CD4-positive, alpha-beta T cell treated with Interleukin-15 for 1 hour (primary cell): ENCODE results near the gene EDC3.
A peak's percentile ranks its signal among the peaks of the same experiment; 100 is the strongest.
"Not testable (repeated sequence)": the region's sequence is repeated elsewhere in the genome, so short reads cannot be mapped to it uniquely, and the experiment has no call there.

ENCODE experiments used
- DNase-seq: peaks from one replicate; pipeline ENCODE4 v3.0.0-alpha.2; 2020

Gene EDC3, protein sequence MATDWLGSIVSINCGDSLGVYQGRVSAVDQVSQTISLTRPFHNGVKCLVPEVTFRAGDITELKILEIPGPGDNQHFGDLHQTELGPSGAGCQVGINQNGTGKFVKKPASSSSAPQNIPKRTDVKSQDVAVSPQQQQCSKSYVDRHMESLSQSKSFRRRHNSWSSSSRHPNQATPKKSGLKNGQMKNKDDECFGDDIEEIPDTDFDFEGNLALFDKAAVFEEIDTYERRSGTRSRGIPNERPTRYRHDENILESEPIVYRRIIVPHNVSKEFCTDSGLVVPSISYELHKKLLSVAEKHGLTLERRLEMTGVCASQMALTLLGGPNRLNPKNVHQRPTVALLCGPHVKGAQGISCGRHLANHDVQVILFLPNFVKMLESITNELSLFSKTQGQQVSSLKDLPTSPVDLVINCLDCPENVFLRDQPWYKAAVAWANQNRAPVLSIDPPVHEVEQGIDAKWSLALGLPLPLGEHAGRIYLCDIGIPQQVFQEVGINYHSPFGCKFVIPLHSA

DNA sequence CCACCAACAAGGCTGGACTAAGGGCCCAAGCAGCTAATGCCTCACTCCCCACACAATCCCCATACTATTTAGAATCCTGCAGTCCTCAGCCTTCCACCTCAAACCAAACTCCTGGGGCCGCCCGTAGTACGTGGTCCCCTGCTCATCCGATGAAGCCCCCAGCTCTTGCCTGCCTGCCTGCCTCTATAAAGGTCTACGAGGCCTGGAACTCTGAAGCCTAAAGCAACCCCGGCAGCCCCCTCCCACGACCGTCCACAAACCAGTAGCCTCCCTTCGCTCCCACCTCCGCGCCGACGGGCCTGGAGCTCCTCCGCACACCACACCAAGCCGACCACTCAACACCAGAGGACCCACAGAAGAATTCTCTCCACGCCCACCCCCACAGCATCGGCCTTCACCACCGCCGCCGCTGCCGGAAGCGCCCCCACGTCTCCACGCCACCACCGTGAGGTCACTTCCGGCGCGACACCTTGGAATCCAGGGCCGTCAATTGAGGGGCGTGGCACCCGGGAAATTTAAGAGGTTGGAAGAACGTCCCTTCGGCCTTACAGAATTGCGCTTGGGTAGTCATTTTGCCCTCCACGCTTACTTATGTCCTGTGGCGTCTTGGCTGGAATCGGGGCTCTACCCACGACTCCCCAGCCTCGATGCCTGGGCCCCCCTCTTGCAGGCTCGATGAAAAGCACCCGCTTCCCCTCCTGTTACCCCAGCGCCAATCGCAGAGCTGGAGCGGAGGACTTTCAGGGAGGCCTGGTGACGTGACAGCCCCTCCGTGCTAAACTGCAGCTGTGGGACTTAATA lies at the start of gene EDC3:
Gene EDC3 (minus strand): TSS at position 428 of the 801 bp plus-strand sequence. CDS start 20,900 bp downstream, outside the sequence.
- peak; percentile 85 for DNase-seq

DNA sequence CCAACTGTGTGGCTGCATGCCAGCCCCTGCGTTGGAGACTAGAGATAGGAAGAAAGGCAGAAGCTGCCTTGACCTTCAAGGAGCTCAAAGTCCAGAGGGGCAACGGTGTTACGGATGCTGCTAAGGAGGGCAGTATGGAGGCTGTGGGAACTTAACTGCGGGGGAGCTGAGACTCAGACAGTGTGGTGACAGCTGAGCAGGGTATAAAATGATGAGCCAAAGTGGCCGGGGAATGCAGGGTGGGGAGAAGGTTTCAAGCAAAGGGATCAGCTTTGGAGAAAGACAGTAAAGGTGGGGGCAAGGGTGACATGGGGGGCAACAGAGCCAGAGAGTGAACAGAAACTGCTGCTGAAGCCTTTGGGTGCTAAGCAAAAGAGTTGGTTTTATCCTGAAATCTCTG lies 46.6 kb upstream of the EDC3 start:
- DNase-seq, result no peak

DNA sequence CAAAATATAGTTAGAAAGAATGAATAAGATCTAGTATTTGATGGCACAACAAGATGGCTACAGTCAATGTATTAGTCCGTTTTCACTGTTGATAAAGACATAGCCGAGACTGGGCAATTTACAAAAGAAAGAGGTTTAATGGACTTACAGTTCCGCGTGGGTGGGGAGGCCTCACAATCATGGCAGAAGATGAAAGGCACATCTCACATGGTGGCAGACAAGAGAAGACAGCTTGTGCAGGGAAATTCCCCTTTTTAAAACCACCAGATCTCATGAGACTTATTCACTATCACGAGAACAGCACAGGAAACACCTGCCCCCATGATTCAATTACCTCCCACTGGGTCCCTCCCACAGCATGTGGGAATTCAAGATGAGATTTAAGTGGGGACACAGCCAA lies 42.4 kb upstream of the EDC3 start:
- not testable (repeated sequence) for DNase-seq

DNA sequence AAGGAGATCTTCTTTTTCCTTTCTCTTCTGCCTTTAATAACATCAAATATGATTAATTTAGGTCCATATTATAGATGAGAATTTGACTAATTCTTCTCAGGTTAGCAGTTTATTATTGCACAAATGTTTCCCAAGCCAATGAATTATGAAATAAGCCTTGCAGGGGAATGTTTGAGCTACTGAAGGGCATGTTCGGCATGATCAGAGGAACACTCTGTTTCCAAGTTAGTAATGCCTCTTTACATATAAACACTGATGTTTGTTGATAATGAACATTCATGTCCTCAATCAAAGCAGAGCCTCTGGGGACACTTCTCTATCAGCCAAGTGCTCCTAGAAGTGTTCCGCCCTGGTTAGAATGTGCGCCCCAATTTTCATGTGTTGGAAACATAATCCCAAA lies 39.5 kb upstream of the EDC3 start:
- DNase-seq, result no peak

DNA sequence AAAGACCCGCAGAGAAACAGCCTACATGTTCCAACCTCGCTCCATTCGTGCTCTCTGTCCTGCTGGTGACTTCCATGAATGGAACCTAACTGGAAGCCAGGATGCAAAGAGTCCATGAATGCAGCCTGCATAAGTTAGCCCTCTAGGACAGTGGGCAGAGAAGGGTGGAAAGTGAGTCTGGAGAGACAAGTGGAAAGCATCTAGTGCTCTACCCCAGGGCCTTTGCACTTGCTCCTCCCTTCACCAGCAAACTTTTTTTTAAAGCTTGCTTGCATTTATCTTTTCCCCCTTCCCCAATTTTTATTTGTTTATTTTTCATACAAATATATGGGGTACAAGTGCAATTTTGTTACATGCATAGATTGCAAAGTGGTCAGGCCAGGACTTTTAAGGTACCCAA lies 37.4 kb upstream of the EDC3 start:
- no peak for DNase-seq

DNA sequence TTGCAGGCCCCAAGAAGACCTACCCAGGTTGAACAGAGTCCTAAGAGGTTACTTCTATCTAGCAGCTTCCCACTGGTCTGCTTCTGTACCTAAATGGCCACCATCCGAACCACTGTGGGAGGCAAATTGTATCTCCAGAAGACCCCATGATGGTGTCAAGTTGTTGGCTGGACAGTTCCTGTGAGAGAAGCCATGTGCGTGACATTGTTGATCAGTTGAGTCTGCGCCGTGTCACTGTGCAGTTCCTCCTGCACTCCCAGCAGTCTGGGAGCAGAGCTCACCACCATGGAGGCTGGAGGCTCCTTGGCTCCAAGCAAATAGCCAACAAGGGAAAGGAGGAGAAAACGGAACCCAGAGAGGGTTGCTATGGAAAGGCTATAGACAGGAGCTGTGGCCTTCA lies 37.0 kb upstream of the EDC3 start:
- DNase-seq, result no peak

DNA sequence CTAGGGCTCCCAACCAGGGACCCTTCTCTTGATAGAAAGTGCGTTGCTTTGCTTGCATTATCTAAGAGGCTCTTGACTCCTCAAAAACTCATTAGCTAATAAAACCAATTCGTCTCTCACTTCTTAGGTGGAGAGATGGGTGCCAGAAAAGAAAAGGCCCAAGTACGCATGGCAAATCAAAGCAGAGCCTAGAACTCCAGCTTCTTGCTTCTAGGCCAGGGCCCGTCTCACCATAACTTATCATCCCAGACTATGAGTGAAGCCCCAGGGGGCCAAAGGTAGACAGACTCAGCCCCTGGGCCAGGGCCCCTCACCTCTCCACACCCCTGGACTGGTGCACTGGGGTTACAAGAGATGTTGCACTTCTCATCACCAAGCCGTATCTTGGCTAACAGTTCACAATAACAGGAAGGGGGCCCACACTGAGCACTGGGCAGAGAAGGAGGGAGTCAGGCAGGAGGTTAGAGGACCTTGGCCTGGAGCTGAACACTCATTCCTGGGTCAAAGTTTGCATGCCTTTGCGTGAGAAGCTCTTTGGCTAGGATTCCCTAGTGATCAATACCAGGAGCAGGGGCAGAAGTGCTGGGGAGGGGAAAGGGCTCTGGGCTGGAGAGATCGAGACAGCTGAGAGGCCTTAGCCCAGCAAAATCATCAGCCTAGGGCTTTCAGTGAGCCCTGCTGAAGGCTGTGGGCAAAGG lies 34.9 kb upstream of the EDC3 start:
- DNase-seq, result no peak

DNA sequence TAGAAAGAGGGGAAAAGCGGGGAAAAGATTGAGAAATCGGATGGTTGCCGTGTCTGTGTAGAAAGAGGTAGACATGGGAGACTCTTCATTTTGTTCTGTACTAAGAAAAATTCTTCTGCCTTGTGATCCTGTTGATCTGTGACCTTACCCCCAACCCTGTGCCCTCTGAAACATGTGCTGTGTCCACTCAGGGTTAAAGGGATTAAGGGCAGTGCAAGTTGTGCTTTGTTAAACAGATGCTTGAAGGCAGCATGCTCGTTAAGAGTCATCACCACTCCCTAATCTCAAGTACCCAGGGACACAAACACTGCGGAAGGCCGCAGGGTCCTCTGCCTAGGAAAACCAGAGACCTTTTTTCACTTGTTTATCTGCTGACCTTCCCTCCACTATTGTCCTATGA lies 33.5 kb upstream of the EDC3 start:
- not testable (repeated sequence) for DNase-seq

DNA sequence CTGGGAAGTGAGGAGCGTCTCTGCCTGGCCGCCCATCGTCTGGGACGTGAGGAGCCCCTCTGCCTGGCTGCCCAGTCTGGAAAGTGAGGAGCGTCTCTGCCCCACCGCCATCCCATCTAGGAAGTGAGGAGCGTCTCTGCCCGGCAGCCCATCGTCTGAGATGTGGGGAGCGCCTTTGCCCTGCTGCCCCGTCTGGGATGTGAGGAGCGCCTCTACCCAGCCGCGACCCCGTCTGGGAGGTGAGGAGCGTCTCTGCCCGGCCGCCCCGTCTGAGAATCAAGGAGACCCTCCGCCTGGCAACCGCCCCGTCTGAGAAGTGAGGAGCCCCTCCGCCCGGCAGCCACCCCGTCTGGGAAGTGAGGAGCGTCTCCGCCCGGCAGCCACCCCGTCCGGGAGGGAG lies 32.9 kb upstream of the EDC3 start:
- DNase-seq, result not testable (repeated sequence)

DNA sequence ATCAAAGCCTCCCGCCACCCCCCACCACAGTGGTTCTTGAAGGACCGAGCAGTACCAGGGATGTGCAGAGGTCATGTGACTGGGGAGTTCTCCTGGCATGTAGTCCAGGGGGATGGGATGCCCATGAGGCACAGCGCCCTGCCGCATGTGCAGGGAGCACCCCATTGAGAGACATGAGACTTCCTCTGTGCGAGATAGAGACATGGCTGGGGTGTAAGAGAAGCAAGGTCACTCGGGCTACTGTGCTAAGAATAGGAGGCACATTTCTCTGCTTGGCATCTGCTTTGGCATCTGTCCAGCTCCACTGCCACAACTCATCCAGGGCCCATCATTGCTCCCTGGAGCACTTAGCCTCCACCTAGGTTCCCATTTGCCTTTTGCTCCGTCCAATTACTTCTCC lies 31.9 kb upstream of the EDC3 start:
- no peak for DNase-seq

DNA sequence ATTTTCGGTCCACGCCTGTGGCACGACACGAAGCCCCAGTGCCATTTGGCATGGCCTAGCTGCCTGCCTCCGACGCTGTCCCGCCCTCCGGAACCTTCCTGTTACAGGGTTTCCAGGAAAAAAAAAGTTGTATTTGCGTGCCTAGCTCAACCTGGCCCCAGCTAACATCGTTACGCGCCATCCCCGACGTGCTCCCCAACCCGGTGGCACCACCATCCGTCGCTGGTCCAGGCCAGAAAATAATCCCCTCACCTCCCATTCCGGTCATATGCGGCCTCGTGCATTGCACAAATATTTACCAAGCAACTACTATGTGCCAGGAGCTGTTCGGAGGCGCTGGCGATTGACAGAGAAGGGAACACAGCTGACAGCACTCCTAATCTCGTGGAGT lies 30.9 kb upstream of the EDC3 start:
- no peak for DNase-seq

DNA sequence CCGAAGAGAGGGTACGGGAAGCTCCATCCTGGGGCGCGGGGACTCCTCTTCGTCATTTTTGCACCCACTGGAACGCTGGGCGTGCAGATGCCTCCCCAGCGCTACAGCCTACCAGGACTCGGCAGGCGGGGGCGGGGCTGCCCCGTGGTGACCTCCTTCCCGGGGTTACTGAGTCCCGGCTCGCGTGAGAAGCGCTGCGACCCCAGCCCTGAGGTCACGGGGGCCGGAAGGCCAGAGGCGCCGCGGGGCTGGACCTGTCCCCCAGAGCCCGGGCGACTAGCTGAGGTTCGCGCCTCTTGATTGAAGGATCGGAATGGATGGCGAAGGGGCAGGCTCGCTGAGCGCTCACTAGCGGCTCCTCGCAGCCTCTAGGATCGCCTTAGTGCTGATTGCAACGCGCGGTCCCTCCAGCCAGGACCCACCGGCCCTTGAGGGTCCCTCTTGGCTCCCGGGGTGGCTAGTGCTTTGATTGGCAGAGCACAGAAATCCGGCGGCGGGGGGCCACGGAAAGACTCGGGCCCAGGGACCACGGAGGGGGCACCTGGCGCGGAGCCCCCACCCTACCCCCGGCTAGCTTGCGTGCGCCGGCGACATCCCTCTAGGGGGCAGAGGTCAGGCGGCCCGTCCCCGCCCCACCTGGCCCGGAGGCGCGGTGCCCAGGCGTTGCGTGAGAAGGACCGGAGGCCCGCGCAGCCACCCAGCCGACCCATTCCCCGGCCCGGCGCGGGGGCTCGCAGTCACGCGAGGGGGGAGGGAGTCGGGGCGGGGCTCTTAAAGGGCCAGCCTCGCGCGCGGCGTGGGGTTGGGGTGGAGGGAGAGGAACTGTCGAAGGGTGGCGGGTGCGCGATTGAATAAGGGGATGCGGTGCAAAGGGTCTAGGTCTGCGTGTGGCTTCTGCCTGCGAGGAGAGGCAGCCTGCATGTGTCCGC lies 30.3 kb upstream of the EDC3 start:
- peak; percentile 20 for DNase-seq

DNA sequence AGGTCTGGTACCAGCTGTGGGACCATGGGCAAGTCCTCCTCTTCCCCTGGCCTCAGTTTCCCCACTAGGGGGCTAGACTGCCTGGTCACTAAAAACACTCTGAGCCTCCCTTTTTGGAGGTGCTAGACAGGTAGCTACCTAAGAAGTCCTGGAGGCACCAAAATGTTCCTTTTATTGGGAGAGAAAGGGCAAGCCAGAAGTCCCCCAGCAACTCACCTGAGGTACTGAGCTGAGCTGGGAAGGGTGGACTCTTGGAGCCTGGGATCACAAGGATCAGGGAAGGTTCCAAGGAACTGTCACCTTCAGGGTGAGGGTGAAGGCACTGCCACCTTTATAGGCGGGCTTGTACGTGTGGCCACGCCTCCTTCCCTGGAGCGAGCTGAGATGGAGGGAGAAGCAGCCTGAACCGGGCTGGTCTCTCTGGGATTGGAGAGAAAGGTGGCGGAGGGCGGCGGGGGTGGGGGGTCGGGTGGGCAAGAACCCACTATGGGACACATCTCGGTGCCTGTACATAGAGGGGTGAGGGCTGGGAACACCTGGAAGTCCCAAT lies 29.5 kb upstream of the EDC3 start, which contains the start of gene CYP1A1:
Gene CYP1A1 (minus strand): TSS at position 304 of the 550 bp plus-strand sequence. CDS start 2,431 bp downstream, outside the sequence.
- no peak for DNase-seq

DNA sequence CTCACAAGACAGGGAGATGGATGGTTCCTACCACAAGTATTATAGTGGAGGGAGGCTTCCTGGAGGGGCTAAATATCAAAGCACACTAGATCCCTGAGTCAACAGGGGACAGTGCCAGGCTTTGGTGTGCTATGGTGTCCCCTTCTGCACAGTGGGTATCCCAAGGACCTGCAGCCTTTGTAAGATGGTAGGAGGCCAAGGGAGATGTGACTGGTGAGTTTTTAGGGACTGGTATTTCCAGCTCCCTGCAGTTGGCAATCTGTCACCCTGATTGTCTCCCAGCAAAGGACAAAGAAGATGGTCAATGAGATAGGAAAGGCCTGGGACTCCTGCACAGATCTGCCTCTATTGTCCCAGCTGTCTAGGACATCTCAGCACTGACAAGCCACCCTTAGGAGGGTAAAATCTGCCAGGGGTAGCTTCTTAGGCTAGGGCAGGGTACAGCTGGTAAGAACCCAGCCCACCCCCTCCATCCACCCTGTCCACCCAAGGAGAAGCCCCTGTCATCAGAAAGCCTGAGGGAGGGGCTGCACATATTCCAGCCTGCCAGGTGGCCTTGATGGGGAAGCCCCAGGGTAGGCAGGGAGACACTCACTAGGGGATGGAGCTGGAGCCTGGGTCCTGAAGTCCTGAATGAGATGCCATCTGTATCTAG lies 28.9 kb upstream of the EDC3 start:
- no peak for DNase-seq

DNA sequence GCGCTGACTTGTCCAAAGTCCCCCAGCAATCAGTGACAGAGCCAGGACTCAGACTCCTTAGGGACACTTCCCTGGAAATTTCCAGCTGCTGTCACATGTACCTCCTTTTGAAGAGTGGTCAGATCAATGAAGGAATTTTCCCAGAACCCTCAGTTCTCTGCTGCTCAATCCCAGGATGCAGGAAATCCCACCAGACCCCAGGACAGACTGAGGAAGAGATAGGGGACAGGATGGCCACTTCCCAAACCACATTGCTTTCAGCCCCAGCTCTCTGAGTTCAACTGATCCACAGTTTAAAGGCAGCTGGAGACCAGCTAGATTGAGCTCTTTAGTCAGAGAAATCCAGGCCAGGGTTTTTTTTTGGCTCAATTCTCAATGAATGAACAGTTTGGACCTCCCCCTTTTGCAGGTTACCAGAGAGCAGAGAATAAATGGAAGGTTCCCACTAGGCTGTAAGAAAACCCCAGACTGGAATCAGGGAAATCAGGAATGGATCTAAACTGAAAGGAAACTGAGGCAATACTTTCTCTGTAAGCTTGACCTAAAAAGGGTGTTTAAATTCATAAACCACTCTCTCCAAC lies 28.0 kb upstream of the EDC3 start:
- DNase-seq, result no peak

DNA sequence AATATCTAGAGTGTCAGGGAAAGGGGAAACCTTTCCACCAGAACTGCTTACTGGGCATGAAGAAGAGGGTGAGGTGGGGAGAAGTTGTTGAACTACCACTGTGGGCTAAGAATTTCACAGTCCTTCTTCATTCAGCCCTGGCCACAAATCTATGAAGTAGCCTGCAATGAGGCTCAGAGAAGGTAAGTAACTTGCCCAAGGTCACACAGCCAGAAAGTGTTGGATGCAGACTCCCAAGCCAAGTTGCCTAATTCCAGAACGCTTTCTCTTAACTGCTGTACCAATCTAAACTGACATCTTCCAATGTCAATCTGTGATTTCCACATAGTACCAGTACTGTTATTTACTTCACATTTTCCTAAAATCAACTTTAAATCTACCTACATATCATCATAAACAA lies 27.4 kb upstream of the EDC3 start:
- no peak for DNase-seq

DNA sequence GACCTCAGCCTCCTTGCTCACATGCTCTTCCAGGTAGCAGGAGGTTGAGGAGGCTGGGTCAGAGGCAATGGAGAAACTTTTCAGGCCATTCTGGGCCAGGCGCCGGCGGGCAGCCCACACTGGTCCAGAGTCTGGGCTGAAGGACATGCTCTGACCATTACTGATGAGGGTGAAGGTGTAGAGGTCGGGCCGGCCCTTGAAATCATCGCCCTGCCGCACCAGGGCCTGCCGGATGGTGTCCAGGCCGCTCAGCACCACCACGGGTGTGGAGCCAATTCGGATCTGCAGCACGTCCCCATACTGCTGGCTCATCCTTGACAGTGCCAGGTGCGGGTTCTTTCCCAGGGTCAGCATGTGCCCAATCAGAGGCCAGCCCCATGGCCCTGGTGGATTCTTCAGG lies 26.8 kb upstream of the EDC3 start:
- DNase-seq, result no peak

DNA sequence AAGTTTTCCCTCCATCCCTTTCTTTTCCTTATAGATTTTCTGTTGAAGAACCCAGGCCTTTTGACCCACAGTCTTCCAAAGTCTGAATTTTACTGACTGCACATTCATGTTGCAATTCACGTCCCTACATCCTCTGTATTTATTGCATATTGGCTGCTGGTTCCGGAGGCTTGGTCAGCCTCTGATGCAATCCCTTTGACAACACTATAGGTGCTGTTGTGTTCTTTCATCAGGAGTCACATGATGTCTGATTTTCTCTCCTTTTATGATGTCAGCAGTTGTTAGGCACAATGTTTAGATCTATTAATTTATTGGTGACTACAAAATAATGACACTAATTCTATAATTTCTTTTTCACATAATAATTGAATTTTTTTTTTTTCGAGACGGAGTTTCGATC lies 20.8 kb upstream of the EDC3 start:
- DNase-seq, result peak; percentile 28

DNA sequence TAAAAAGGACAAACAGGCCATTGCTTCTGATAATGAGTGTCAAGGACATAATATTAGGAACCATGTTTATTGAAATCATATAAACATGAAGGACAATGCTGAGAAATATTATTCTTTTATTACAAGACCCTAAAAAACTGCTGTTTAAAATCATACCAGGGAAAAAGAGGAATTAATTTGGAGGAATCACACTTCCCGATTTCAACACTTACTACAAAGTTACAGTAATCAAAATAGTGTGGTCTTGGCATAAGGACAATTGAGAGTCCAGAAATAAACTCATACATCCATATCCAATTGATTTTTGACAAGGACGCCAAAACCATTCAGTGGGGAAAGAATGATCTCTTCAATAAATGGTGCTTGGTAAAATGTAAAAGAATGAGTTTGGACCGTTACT lies 16.5 kb upstream of the EDC3 start:
- DNase-seq, result no peak

DNA sequence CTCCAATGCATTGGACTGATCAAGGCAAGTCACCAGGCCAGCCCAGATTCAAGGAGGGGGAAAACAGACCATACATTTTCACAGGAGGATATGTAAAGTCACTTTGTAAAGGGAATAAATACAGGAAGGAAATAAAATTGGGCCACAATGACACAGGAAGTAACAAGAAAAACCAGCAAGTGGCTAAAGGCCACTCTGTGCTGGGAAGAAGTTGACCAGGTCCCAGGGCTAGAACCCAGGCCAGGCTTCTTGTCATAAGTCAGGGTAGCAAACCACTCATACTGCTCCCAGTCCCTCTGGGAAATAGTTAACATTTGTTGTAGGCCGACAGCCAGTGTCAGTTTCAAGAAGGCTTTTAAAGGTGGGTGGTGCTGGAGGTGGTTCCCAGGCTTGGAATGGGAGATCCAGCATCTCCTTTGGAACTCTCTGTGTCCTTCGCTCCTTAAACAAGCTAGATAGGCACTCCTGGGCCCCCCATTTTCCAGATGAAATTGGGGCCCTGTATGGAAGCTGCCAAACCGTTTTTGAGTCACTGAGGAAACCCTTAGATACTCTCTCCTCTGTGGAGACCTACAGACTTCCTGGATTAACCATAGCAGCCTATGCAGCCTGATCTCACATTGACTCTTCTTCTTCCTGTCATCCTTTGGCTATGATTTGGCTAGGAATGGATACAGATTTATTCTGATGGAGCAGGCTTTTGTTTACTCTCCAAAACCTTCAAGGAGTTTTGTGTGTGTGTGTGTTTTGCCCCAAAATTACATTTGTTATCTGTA lies 14.7 kb upstream of the EDC3 start:
- DNase-seq, result no peak
